ENCODE measurements around the gene DNAJC5.
"Not testable (repeated sequence)": the region's sequence is repeated elsewhere in the genome, so short reads cannot be mapped to it uniquely, and the experiment has no call there.

DNAJC5 gene

GRCh38 chr20:63968136-63968927, 73.4 kb downstream of the DNAJC5 start:
- DNase-seq (ENCODE audit: low read depth, low spot score), result no peak

DNA sequence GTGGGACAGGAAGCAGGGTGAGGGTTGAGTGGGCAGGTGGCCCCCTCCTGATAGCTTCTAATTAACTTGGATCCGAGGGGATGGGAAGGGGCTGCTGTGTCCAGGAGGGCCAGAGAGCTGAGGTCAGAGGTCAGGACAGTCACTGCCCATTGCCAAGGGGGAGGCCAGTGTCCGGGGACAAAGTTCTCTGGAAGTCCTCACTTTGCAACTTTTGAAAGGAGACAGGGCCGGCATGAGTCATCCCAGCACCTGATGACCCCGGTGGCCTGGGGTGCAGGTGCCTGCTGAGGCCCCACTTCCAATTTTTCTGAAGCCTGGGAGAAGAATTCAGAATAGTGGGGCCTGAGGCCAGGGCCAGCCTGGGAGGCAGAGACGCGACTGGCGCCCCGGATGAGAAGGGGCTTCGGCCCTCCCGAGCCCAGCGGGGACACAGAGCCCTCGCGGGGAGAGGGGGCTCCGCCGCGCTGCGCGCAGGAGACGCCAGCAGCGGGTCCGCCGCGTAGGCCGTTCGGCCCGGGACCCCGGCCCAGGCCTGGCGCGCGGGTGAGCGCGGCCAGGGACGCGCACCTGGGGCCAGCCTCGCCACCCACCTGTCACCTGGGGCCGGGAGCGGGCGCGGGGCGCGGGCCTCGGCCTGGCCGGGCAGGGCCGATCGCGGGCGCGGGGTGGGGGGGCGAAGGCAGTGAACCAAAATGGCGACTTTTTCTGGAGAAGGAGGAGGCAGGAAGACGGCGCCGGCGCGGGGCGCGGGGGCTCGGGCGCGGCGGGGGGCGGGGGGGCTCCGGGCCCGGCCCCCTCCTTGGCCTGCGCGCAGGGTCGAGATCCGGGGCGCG, 74.2 kb downstream of the DNAJC5 start:
- DNase-seq (ENCODE audit: low read depth, low spot score), result peak; percentile 47

DNA sequence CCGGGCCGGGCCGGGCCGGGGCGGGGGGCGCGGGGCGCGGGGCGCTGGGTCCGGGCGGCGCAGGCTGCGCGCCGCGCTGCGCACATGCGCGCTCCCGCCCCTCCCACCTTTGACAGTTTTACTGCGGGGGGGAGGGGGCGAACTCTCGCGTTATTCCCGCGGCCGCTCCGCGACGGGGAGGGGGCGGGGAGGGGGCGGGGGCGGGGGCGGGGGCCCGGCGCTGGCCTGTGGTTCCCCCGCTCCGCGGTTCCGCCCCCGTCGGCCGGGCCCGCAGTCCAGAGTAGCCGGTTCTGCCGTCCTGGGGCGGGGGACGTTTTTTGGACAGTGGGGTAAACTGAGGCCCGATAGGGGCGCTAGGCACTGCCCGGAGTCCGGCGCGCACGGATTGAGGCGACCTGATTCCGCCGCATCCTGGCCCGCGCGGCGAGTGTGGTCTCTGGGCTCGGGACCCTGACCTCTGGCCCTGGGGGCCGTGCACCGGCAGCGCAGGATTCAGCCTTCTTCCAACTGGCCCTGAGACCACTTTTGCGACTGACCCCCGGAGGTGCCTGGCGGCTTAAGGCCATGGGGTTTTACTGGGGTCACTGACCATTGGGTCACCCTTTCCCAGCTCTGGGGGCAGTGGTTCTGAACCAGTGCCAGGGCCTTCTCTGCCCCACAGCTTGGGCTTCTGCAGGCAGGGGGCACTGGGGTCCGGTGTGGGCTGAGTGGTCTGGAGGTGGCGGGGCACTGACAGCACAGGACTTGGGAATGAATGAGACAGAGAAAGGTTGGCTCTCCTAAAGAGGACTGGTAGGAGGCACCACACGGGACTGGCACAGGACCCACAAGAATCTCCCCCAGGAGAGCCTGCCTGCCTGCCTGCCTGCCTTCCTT, 75.2 kb downstream of the DNAJC5 start, which contains the start of gene ZNF512B:
Gene ZNF512B (minus strand): TSS at position 93 of the 876 bp plus-strand sequence. CDS start 1,980 bp downstream, outside the sequence.
- peak; percentile 86 for DNase-seq (ENCODE audit: low read depth, low spot score)

GRCh38 chr20:63970714-63971431, 75.9 kb downstream of the DNAJC5 start:
- DNase-seq (ENCODE audit: low read depth, low spot score), result no peak

DNA sequence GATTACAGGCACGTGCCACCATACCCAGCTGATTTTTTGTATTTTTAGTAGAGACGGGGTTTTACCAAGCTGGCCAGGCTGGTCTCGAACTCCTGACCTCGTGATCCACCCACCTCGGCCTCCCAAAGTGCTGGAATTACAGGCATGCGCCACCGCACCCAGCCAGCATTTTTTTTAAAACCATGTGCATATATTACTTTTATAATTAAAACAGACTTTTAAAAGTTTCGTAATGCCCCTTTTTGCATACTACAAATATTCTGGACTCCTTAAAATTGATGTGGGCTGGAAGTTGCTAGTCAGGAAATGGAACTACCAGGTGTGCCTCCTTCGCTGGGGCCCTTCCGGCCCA, 77.0 kb downstream of the DNAJC5 start:
- not testable (repeated sequence) for DNase-seq (ENCODE audit: low read depth, low spot score)

DNA sequence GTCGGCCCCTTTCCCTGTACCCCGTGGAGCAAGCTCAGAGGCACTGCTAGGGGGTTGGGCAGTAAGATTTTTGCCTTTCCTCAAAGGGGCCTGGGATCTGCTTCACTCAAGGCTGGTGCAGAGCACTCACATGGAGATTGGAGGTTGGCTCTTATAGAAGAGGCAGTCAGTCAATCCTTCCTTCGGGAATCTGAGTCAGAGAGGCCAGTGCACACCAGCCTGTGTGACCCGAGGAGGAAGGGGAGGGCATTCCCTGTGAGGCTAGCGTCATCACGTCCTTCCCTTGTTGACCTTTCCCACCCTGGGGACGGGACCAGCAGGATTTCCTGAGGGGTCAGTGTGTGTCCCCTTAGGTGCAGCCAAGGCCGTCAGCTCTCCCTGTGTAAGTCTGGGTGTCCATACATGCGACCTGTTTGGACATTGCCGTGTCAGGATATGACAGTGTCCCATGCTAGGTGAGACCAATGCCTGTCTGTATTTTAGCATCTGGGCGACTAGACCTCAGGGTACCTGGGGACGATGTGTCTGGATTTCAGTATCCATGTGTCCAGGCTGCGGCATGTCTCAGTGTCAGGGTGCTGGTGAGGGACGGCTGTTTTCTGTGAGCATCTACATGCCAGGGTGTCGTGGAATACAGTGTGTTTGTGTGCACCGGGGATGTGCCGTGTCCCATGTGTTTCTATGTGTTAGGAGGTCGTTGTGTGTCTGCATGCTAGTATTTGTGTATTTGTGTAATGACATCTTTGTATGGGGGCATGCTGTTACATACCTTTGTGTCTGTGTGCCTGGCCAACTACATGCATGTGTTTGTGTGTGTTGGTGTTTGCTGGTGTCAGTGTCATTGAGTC, 77.6 kb downstream of the DNAJC5 start:
- peak; percentile 2 for DNase-seq (ENCODE audit: low read depth, low spot score)

DNA sequence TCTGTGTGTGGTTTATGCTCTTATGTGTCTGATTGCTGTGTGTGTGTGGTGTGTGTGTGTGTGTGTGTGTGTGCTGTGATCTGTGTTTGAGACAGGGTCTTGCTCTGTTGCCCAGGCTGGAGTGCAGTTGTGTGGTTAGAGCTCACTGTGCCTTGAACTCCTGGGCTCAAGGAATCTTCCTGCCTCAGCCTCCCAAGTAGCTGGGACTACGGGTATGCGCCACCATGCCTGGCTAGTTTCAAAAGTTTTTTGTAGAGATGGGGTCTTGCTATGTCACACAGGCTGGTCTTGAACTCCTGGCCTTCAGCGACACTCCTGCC, 78.2 kb downstream of the DNAJC5 start:
- DNase-seq (ENCODE audit: low read depth, low spot score), result no peak

DNA sequence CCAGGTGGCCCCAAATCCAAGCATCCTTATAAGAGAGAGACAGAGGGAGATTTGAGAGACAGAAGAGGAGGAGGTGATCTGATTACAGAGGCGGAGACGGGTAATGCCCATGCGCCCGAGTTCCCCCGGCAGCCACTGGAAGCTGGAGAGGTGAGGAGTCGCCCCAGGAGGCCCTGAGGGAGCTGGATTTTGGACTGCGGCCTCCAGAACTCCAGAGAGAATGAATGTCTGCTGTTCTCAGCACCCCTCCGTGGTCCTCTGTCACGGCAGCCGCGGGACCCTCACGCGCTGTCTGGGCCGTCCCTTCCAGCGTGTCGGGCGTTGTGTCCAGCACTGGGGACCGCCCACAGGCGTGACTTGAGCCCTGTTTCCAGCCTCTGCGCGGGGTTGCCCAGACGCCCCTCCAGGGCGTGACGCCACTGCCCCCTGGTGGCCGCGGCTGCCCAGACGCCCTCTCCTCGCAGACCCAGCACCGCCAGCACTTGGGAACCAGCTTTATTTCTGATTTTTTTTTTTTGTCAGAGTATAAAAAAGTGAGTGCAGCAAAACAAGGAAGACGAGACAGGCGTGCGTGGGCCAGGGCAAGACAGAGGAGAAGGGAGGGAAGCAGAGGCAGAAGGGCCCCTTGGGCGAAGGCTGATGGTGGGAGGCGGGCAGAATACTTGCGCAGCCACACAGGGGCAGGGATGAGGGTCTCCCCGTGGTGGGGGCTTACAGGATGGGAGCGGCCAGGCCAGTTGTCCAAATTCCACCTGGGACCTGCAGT, 78.9 kb downstream of the DNAJC5 start:
- DNase-seq (ENCODE audit: low read depth, low spot score), result peak; percentile 94

- DNase-seq (ENCODE audit: low read depth, low spot score), result peak; percentile 16
These were observed 79.7 kb downstream of the DNAJC5 start for GRCh38 chr20:63974402-63975200.

DNA sequence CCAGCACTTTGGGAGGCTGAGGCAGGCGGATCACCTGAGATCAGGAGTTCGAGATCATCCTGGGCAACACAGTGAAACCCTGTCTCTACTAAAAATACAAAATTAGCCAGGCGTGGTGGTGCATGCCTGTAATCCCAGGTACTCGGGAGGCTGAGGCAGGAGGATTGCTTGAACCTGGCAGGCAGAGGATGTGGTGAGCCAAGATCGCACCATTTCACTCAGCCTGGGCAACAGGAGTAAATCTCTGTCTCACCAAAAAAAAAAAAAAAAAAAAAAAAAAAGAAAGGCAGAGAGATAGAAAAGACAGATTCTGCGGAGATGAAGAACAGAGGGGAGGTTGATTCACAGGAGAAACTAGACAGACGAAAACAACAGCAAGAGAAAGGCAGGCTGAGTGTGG, 81.6 kb downstream of the DNAJC5 start:
- DNase-seq (ENCODE audit: low read depth, low spot score), result not testable (repeated sequence)

- DNase-seq (ENCODE audit: low read depth, low spot score), result no peak
These were observed 82.2 kb downstream of the DNAJC5 start for GRCh38 chr20:63976980-63977738.

GRCh38 chr20:63977739-63978276, 82.9 kb downstream of the DNAJC5 start:
- DNase-seq (ENCODE audit: low read depth, low spot score), result peak; percentile 76

- peak; percentile 67 for DNase-seq (ENCODE audit: low read depth, low spot score)
These were observed 83.6 kb downstream of the DNAJC5 start for GRCh38 chr20:63978319-63979228.

GRCh38 chr20:63979229-63979556, 84.3 kb downstream of the DNAJC5 start:
- DNase-seq (ENCODE audit: low read depth, low spot score), result no peak

DNA sequence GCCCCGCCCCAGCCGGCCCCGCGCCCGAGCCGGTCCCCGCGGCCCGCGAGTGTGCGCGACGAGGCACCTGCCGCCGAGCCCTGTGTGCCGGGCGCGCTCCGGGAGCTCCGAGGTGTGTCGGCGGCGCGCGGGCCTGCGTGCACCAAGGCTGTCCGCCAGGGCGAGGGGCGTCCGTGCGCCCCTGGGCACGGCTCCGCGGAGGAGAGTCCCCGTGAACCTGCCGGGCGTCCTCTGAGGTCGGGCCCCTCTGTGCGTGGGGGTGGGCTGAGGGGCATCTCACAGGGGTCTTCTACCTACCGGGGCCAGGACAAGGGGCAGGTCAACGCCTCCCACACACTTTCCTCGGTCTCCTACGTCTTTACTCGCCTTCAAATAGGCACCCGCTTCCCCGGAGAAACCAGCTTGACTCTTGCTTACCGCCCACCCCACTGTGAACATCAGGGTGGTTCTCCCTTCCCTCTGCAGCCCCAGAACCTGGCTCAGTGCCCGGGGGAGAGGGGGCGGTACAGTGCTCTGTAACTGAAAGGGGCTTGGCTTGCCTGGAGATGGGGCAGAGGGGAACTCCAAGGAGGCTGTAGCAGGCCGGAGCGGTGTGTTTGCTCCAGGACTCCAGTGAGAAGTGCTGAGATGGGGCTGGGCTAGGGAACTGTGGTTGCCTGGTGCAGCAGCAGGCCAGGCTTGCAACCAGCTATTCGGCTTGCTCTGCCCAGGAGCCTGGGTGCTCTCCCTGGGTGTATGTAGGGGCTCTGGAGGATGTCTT, 84.8 kb downstream of the DNAJC5 start, which contains the start of gene SAMD10:
Gene SAMD10 (minus strand): TSS at position 86 of the 760 bp plus-strand sequence. CDS start 175 bp downstream, outside the sequence.
- peak; percentile 65 for DNase-seq (ENCODE audit: low read depth, low spot score)

GRCh38 chr20:63980317-63980805, 85.4 kb downstream of the DNAJC5 start:
- DNase-seq (ENCODE audit: low read depth, low spot score), result no peak

Measured in astrocyte of the hippocampus (primary cell).